ENCODE measurements around the gene TARDBP. TPM values are rescaled to one million over a fixed set of nuclear protein-coding genes. Genes with fewer than 3 reads are reported as not detected.

Gene TARDBP
- polyA plus RNA-seq, 3 donors, result 49.4 to 79.5 (median 61.4) TPM

DNA sequence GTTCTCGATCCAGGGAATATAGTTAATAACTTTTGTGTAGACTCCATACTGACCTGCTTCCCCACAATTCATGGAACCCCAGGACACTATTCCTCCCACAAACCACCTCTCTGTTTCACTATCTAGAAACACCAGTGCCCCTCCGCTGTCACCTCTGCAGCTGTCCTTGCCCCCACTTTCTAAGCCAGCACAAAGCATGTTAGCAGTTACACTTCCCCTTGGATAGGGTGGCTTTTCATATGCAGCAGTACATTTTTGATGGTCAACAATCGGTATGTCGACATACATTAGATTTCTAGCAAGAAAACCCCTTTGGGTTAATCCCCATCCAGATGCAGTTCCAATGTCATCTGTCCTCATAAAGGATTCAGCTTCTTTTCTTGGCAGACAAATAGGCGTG lies 14.4 kb downstream of the TARDBP start:
- 100% methylated on average over 3 of the region's 5 CpGs for WGBS (ENCODE audit: insufficient coverage)

DNA sequence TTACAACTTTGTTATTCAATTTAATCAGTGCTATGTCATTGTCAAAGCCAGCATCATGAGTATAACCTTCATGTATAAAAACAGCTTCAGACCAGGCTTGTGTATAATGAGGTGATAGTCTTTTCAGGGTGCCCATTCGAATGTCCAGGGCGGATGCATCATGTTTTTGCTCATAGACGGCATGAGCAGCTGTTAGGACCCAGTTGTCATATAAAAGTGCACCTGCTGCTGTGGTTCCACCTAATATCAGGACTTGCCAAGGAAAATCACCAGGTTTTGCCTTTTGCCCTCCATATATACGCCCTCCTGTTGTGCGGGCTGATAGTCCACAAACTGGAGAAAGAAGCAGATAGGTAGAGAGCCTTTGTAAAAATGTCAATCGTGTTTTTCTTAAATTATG lies 14.9 kb downstream of the TARDBP start:
- Mint-ChIP-seq H3K27ac (peak overlapping the region in 1 of 7 donors; percentile 10), H3K4me3 (no peak overlapping the region), H3K9me3 (no peaks in the 10 kb centered on the region), H3K36me3 (peaks cover 56 to 70% of the 10 kb centered on the region in 2 donors), H3K4me1 (no peaks in the 10 kb centered on the region), H3K27me3 (ENCODE audit: low read depth in 3 of 3) (peaks cover 0 to 2% (median 1%) of the 10 kb centered on the region in 3 donors)
- DNase-seq, result no peak
- no peaks in the 10 kb centered on the region for H3K4me1 ChIP-seq (ENCODE audit: control insufficient read depth in 1 of 2, insufficient read depth in 2 of 2, low read length in 2 of 2)
- H3K27ac ChIP-seq (ENCODE audit: low read depth in 1 of 2, low read length in 2 of 2), result no peak overlapping the region
- H3K9ac ChIP-seq (ENCODE audit: insufficient read depth, low read length, poor library complexity, severe bottlenecking), result no peak overlapping the region
- H3K36me3 ChIP-seq (replicated peaks in 1 of 2; ENCODE audit: control insufficient read depth in 1 of 2, insufficient read depth in 2 of 2, low read length in 2 of 2), result peaks cover 53 to 67% of the 10 kb centered on the region in 2 donors
- H2AFZ ChIP-seq (ENCODE audit: insufficient read depth, low read depth, low read length, poor library complexity, severe bottlenecking), result no peak overlapping the region
- no peaks in the 10 kb centered on the region for H3K79me2 ChIP-seq (ENCODE audit: insufficient read depth, low read length)
- WGBS (ENCODE audit: insufficient coverage), result 80% methylated on average over 1 of the region's 6 CpGs
- intact Hi-C loops (cut with micrococcal nuclease), result no loop called here
- no peaks in the 10 kb centered on the region for H3K9me3 ChIP-seq (replicated peaks in 1 of 2; ENCODE audit: control insufficient read depth in 1 of 2, insufficient read depth in 1 of 2, low read length in 2 of 2)
- no peak overlapping the region for H3K4me2 ChIP-seq (replicated peaks; ENCODE audit: extremely low read depth, low read length, poor library complexity, severe bottlenecking)
- H4K20me1 ChIP-seq (ENCODE audit: insufficient read depth, low read length), result peaks cover 61% of the 10 kb centered on the region
- H3K4me3 ChIP-seq (replicated peaks in 1 of 3; ENCODE audit: low read depth in 2 of 3, low read length in 3 of 3), result no peak overlapping the region
- TF ChIP-seq, protein P1, sequence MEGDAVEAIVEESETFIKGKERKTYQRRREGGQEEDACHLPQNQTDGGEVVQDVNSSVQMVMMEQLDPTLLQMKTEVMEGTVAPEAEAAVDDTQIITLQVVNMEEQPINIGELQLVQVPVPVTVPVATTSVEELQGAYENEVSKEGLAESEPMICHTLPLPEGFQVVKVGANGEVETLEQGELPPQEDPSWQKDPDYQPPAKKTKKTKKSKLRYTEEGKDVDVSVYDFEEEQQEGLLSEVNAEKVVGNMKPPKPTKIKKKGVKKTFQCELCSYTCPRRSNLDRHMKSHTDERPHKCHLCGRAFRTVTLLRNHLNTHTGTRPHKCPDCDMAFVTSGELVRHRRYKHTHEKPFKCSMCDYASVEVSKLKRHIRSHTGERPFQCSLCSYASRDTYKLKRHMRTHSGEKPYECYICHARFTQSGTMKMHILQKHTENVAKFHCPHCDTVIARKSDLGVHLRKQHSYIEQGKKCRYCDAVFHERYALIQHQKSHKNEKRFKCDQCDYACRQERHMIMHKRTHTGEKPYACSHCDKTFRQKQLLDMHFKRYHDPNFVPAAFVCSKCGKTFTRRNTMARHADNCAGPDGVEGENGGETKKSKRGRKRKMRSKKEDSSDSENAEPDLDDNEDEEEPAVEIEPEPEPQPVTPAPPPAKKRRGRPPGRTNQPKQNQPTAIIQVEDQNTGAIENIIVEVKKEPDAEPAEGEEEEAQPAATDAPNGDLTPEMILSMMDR (IDR thresholded peaks at IDR 0.05), result no peak
- H3K27me3 ChIP-seq (ENCODE audit: control insufficient read depth in 2 of 2, insufficient read depth in 2 of 2, low read length in 2 of 2), result no peaks in the 10 kb centered on the region

More for the DNA sequence above, 14.4 kb downstream of the TARDBP start:
- Mint-ChIP-seq H3K4me3 (no peak overlapping the region), H3K27ac (peak overlapping the region in 3 of 7 donors; percentile 7 to 54 (median 51)), H3K4me1 (no peaks in the 10 kb centered on the region), H3K36me3 (peaks cover 60 to 74% of the 10 kb centered on the region in 2 donors), H3K27me3 (ENCODE audit: low read depth in 3 of 3) (peaks cover 0 to 4% (median 1%) of the 10 kb centered on the region in 3 donors), H3K9me3 (no peaks in the 10 kb centered on the region)
- H3K36me3 ChIP-seq (replicated peaks in 1 of 2; ENCODE audit: control insufficient read depth in 1 of 2, insufficient read depth in 2 of 2, low read length in 2 of 2), result peaks cover 58 to 71% of the 10 kb centered on the region in 2 donors
- no peaks in the 10 kb centered on the region for H3K79me2 ChIP-seq (ENCODE audit: insufficient read depth, low read length)
- no peak overlapping the region for H3K4me2 ChIP-seq (replicated peaks; ENCODE audit: extremely low read depth, low read length, poor library complexity, severe bottlenecking)
- no peak overlapping the region for H3K4me3 ChIP-seq (replicated peaks in 1 of 3; ENCODE audit: low read depth in 2 of 3, low read length in 3 of 3)
- TF ChIP-seq, protein P1 (IDR thresholded peaks at IDR 0.05), result no peak
- DNase-seq, result no peak
- H3K27me3 ChIP-seq (ENCODE audit: control insufficient read depth in 2 of 2, insufficient read depth in 2 of 2, low read length in 2 of 2), result no peaks in the 10 kb centered on the region
- no peak overlapping the region for H3K9ac ChIP-seq (ENCODE audit: insufficient read depth, low read length, poor library complexity, severe bottlenecking)
- peaks cover 65% of the 10 kb centered on the region for H4K20me1 ChIP-seq (ENCODE audit: insufficient read depth, low read length)
- intact Hi-C loops (cut with micrococcal nuclease), result no loop called here
- H2AFZ ChIP-seq (ENCODE audit: insufficient read depth, low read depth, low read length, poor library complexity, severe bottlenecking), result no peak overlapping the region
- H3K9me3 ChIP-seq (replicated peaks in 1 of 2; ENCODE audit: control insufficient read depth in 1 of 2, insufficient read depth in 1 of 2, low read length in 2 of 2), result no peaks in the 10 kb centered on the region
- H3K27ac ChIP-seq (ENCODE audit: low read depth in 1 of 2, low read length in 2 of 2), result no peak overlapping the region
- H3K4me1 ChIP-seq (ENCODE audit: control insufficient read depth in 1 of 2, insufficient read depth in 2 of 2, low read length in 2 of 2), result no peaks in the 10 kb centered on the region

All from CD14-positive monocyte (primary cell).